NCI-H187 treated with DMSO at 0.1 percent for 48 hours (cell line): ENCODE measurements around the gene SDK2.
"Not testable (repeated sequence)": the region's sequence is repeated elsewhere in the genome, so short reads cannot be mapped to it uniquely, and the experiment has no call there.

Experiments
- DNase-seq: peaks from one replicate; lab custom pipeline; 2025; lab: John Stamatoyannopoulos, UW

The SDK2 gene

GRCh38 chr17:73482251-73482716, 162.0 kb downstream of the SDK2 start:
- no peak for DNase-seq

- no peak for DNase-seq
Measured at GRCh38 chr17:73481676-73482075, 162.6 kb downstream of the SDK2 start.

- DNase-seq = no peak
Measured at GRCh38 chr17:73480740-73481139, 163.5 kb downstream of the SDK2 start.

- DNase-seq = no peak
Measured at GRCh38 chr17:73478768-73479424, 165.3 kb downstream of the SDK2 start.

- no peak for DNase-seq
Measured at GRCh38 chr17:73478334-73478733, 165.9 kb downstream of the SDK2 start.

GRCh38 chr17:73476890-73477350, 167.3 kb downstream of the SDK2 start:
- DNase-seq = peak; percentile 55

GRCh38 chr17:73474370-73474988, 169.8 kb downstream of the SDK2 start:
- no peak for DNase-seq

GRCh38 chr17:73472715-73473114, 171.5 kb downstream of the SDK2 start:
- not testable (repeated sequence) for DNase-seq

GRCh38 chr17:73471924-73472323, 172.3 kb downstream of the SDK2 start:
- DNase-seq = no peak

- DNase-seq = no peak
Measured at GRCh38 chr17:73470316-73470826, 173.9 kb downstream of the SDK2 start.

- no peak for DNase-seq
Measured at GRCh38 chr17:73469311-73469710, 174.9 kb downstream of the SDK2 start.

GRCh38 chr17:73468221-73468620, 176.0 kb downstream of the SDK2 start:
- DNase-seq = no peak

- no peak for DNase-seq
Measured at GRCh38 chr17:73467651-73468050, 176.6 kb downstream of the SDK2 start.

- no peak for DNase-seq
Measured at GRCh38 chr17:73466704-73467433, 177.4 kb downstream of the SDK2 start.

GRCh38 chr17:73465953-73466230, 178.4 kb downstream of the SDK2 start:
- DNase-seq = no peak

GRCh38 chr17:73465130-73465952, 178.9 kb downstream of the SDK2 start:
- no peak for DNase-seq

GRCh38 chr17:73464447-73464846, 179.8 kb downstream of the SDK2 start:
- no peak for DNase-seq

GRCh38 chr17:73463821-73464220, 180.4 kb downstream of the SDK2 start:
- no peak for DNase-seq

GRCh38 chr17:73462823-73463222, 181.4 kb downstream of the SDK2 start:
- DNase-seq = peak; percentile 82

GRCh38 chr17:73459980-73460379, 184.3 kb downstream of the SDK2 start:
- no peak for DNase-seq

- DNase-seq = no peak
Measured at GRCh38 chr17:73455767-73456166, 188.5 kb downstream of the SDK2 start.

- DNase-seq = no peak
Measured at GRCh38 chr17:73455050-73455687, 189.1 kb downstream of the SDK2 start.
